K562 (cell line): Measurements from ENCODE around the gene SLAMF6. TPM values are rescaled to one million over a fixed set of nuclear protein-coding genes. Genes with fewer than 3 reads are reported as not detected.

Source experiments
- CBFA2T3 ChIP-seq: fragments of 450-650 bp; IDR thresholded peaks from 2 replicates; pipeline ENCODE4 v1.6.1; 2017
- CXXC5 ChIP-seq: fragments of 250-450 bp; sonication (Bioruptor Pico); IDR thresholded peaks from 2 replicates; pipeline ENCODE4 v1.8.0; 2022; ENCODE audit warnings: inconsistent platforms, mild to moderate bottlenecking, moderate library complexity
- DIDO1 ChIP-seq: fragments of 450-650 bp; IDR thresholded peaks from 2 replicates; pipeline ENCODE4 v1.6.1; 2016; ENCODE audit warnings: low read depth, missing biosample characterization, missing genetic modification characterization
- EGR1 ChIP-seq: fragments of 450-650 bp; conservative IDR thresholded peaks from 2 replicates; pipeline ENCODE4 v1.6.1; 2017; ENCODE audit warnings: mild to moderate bottlenecking
- GATAD2B ChIP-seq: fragments of 450-650 bp; IDR thresholded peaks from 2 replicates; pipeline ENCODE4 v1.6.1; 2017; ENCODE audit warnings: mild to moderate bottlenecking, borderline replicate concordance
- HBP1 ChIP-seq: fragments of 450-650 bp; formaldehyde crosslinking; IDR thresholded peaks from 2 replicates; pipeline ENCODE4 v1.4.0; 2022; ENCODE audit warnings: missing genetic modification characterization
- ILK ChIP-seq: fragments of 450-650 bp; IDR thresholded peaks from 2 replicates; pipeline ENCODE4 v1.6.1; 2016; ENCODE audit warnings: missing genetic modification characterization, low read depth, mild to moderate bottlenecking, missing compliant biosample characterization, moderate library complexity, borderline replicate concordance
- KDM2B ChIP-seq: fragments of 250-450 bp; sonication (Bioruptor Pico); IDR thresholded peaks from 2 replicates; pipeline ENCODE4 v1.8.0; 2021; ENCODE audit warnings: mild to moderate bottlenecking, moderate library complexity
- KDM5B ChIP-seq: fragments of 200-600 bp; sonication (generic); IDR thresholded peaks from 2 replicates; pipeline ENCODE4 v1.6.1; 2012; ENCODE audit warnings: low read depth, mild to moderate bottlenecking, moderate library complexity, low read length, control low read depth, inconsistent platforms; ENCODE audit not compliant: insufficient replicate concordance
- MAFF ChIP-seq: IDR thresholded peaks from 2 replicates; pipeline ENCODE4 v1.6.1; 2012; ENCODE audit warnings: low read length, improper control_type of control experiment
- MCM2 ChIP-seq: fragments of 450-650 bp; IDR thresholded peaks from 2 replicates; pipeline ENCODE4 v1.6.1; 2017; ENCODE audit warnings: low read depth, mild to moderate bottlenecking
- MTA2 ChIP-seq: fragments of 450-650 bp; IDR thresholded peaks from 2 replicates; pipeline ENCODE4 v1.6.1; 2016; ENCODE audit warnings: low read depth
- PHB ChIP-seq: fragments of 250-450 bp; sonication (Bioruptor Pico); IDR thresholded peaks from 2 replicates; pipeline ENCODE4 v1.5.0; 2021
- POLR2A ChIP-seq: fragments of 450-650 bp; conservative IDR thresholded peaks from 2 replicates; pipeline ENCODE4 v1.6.1; 2016
- POLR2H ChIP-seq: IDR thresholded peaks from 2 replicates; pipeline ENCODE4 v1.6.1; 2016; ENCODE audit warnings: missing genetic modification characterization, low read depth, mild to moderate bottlenecking, control low read depth, missing compliant biosample characterization, moderate library complexity
- RB1 ChIP-seq: fragments of 450-650 bp; IDR thresholded peaks from 2 replicates; pipeline ENCODE4 v1.6.1; 2017; ENCODE audit warnings: low read depth, mild to moderate bottlenecking
- SMARCB1 ChIP-seq: IDR thresholded peaks from 2 replicates; pipeline ENCODE4 v1.6.1; 2011; ENCODE audit warnings: improper control_type of control experiment, low read depth; ENCODE audit not compliant: insufficient read length
- SMARCE1 ChIP-seq: fragments of 450-650 bp; IDR thresholded peaks from 2 replicates; pipeline ENCODE4 v1.7.1; 2016; ENCODE audit warnings: mild to moderate bottlenecking
- SNRNP70 ChIP-seq: fragments of 200-400 bp; formaldehyde crosslinking; optimal IDR thresholded peaks from 2 replicates; pipeline ENCODE3; 2017; ENCODE audit warnings: low read depth, low read length
- ZBTB34 ChIP-seq: fragments of 250-450 bp; sonication (Bioruptor Pico); IDR thresholded peaks from 2 replicates; pipeline ENCODE4 v1.8.0; 2021; ENCODE audit warnings: mild to moderate bottlenecking, moderate library complexity
- ZNF449 ChIP-seq: fragments of 250-450 bp; sonication (Bioruptor Pico); IDR thresholded peaks from 2 replicates; pipeline ENCODE4 v1.8.0; 2022; ENCODE audit warnings: moderate library complexity, mild to moderate bottlenecking, inconsistent platforms
- ZNF561 ChIP-seq: fragments of 450-650 bp; formaldehyde crosslinking; conservative IDR thresholded peaks from 2 replicates; pipeline ENCODE4 v1.4.0; 2020; ENCODE audit warnings: mild to moderate bottlenecking, moderate library complexity
- ZNF592 ChIP-seq: fragments of 450-650 bp; IDR thresholded peaks from 2 replicates; pipeline ENCODE4 v1.6.1; 2017; ENCODE audit warnings: antibody characterized with exemption, mild to moderate bottlenecking
- polyA plus RNA-seq, 8 experiments: library from polyadenylated mRNA; depleted of rRNA in 4 of 8; stranded (reverse) in 5 of 8; unstranded in 3 of 8; fragments of >200 nt; fragmentation: Nextera tagmentation in 2 of 8; fragmentation: Illumina TruSeq in 1 of 8; extraction: Ambion mirVana in 2 of 8; extraction: Trizol in 1 of 8; gene quantifications; 2 replicates each; pipeline versions ENCODE4 v1.2.1 to v1.2.3, GENCODE V29; 2011 to 2014; ENCODE audit warnings: inconsistent platforms in 1 of 8, missing spikeins in 1 of 8
- total RNA-seq, 7 experiments: library from RNA; depleted of rRNA in 6 of 7; stranded (reverse); fragments of >200 nt in 6 of 7; fragmentation: Illumina TruSeq in 2 of 7; extraction: Trizol in 2 of 7; gene quantifications; 2 replicates each; pipeline versions ENCODE4 v1.2.1 to v1.2.3, GENCODE V29; 2011 to 2021; ENCODE audit warnings: low replicate concordance in 1 of 7

The SLAMF6 gene
- total and polyA plus RNA-seq, 9 of the 15 experiments (the other 6 are each of a cell fraction or from before 2014, with no cell fraction given): 0.56 to 4.8 (median 1.1) TPM

- TF ChIP-seq ZNF592 (peak; percentile 72), RB1 (no peak), PHB (no peak), HBP1 (CRISPR knock-in tag) (no peak), EGR1 (no peak), SNRNP70 (no peak), MCM2 (no peak), SMARCB1 (no peak), ZNF561 (no peak), KDM2B (CRISPR knock-in tag) (no peak), KDM5B (no peak), SMARCE1 (no peak), GATAD2B (no peak), POLR2H (no peak), ZNF449 (CRISPR knock-in tag) (no peak), MTA2 (no peak), CBFA2T3 (no peak), POLR2A (no peak), MAFF (no peak), DIDO1 (no peak; the same call in 1 of the 2 replicates), CXXC5 (CRISPR knock-in tag) (0 out of 2 replicates have a peak, but pooled peaks have one; percentile 5), ZBTB34 (CRISPR knock-in tag) (no peak), ILK (tag) (peak; percentile 26; the same call in 1 of the 2 replicates)
These were observed 16.1 kb upstream of the SLAMF6 start (continued) for GRCh38 chr1:160538985-160539651.
